ENCODE results near the gene SMYD1.

- TF ChIP-seq CTCF (IDR thresholded peaks at IDR 0.05), result no peak
- TF ChIP-seq POLR2A (IDR thresholded peaks at IDR 0.05), result no peak
Measured at GRCh38 chr2:88127888-88128653, 60.4 kb downstream of the SMYD1 start, which contains the start of gene FABP1.

Measured in uterus (tissue), 2 donors.